HG03520 (cell line): ENCODE results near the gene TSEN2.
"Not testable (repeated sequence)": the region's sequence is repeated elsewhere in the genome, so short reads cannot be mapped to it uniquely, and the experiment has no call there.

ENCODE experiments used
- ATAC-seq: cut with Tn5 transposase; IDR thresholded peaks from one replicate; pipeline ENCODE4 v1.9.1; 2021; ENCODE audit warnings: mild to moderate bottlenecking, moderate library complexity; ENCODE audit not compliant: unreplicated experiment

The TSEN2 gene

DNA sequence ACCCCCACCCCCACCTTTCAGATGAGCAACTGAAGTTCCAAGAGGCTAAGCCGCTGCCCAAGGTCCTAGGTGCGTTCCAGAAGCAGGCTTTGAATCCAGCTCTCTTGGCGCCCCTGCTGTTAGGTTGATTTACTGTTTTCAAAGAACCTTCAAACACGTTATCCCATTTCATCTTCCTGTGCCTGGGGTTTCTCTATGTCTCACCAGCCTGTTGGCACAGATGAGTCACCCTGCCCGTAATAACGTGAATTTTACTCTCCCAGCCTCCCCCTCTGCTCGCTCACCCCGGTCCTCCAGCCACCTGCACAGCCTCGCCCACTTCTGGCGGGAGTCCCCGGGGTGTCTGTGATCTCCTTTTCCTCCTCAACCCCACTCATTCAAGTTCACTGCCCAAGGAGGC is 13.0 kb upstream of the TSEN2 start:
- ATAC-seq = no peak

GRCh38 chr3:12472000-12472610 is 12.2 kb upstream of the TSEN2 start:
- no peak for ATAC-seq

DNA sequence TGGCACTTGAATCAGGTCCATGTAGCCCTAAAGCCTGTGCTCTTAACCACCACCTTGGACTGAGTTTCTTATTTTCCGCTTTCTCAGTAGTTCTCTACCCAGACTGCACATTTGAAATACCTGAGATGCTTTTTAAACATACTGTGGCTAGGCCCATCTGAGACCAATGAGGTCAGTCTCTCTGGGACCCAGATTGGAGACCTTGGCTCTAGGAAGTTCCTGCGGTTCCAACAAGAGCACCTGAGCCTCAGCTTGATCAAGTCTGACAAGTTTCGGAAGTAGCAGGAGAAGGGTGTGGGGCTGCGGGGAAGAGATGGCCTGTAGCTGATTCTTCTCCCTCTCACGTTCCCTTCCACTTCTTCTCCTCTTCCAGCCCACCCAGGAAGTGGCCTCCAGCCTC is 11.5 kb upstream of the TSEN2 start:
- ATAC-seq = no peak

GRCh38 chr3:12473511-12473910 is 10.8 kb upstream of the TSEN2 start:
- ATAC-seq = no peak

- ATAC-seq = no peak
Observed at GRCh38 chr3:12476238-12476897, 7.9 kb upstream of the TSEN2 start.

DNA sequence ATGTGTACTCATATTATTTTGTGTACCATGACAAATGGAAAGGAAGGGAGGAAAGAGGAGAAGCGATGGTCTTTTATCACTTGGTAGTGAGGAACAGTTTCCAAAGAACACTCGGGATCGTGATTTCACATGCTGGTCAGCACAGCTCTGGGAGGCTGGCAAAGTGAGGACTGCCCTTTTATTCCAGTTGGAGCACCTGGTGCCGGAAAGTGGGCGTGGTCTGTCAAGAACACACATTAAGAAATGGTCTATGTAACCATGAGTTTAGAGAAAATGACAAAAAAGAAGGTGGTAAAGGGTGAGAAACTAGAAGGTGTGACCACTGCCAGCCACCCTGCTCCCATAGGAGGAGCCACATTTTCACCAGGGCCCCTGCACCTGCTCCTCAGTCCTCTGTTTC is 7.0 kb upstream of the TSEN2 start:
- ATAC-seq = no peak

DNA sequence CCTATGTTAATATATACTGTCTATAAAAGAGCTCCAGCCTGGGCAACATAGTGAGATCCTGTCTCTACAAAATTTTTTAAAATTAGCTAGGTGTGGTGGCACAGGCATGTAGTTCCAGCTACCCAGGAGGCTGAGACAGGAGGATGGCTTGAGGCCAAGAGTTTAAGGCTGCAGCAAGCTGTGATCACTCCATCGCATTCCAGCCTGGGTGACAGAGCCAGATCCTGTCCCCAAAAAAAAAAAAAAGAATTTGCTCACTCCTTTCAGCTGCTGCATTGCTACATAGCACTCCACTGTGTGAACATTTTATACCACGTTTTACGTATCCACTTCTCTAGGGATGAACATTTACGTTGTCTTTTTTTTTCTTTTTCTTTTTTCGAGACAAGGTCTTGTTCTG is 6.0 kb upstream of the TSEN2 start:
- ATAC-seq = no peak

DNA sequence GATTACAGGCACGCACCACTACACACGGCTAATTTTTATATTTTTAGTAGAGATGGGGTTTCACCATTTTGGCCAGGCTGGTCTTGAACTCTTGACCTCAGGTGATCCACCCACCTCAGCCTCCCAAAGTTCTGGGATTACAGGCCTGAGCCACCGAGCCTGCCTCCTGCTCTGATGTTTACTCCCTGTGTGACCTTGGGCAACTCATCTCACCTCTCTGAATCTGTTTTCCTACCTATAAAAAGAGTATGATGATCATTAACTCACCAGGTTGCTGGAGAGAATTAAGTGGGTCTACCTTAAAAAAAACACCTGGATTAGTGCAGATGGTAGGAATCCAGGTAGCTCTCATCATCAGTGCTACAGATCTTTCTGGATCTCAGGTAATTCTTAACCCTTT is 5.1 kb upstream of the TSEN2 start:
- ATAC-seq = not testable (repeated sequence)

- ATAC-seq = no peak
Observed at GRCh38 chr3:12479919-12480427, 4.3 kb upstream of the TSEN2 start.

- ATAC-seq = no peak
Observed at GRCh38 chr3:12483410-12483809, 870 bp upstream of the TSEN2 start.

DNA sequence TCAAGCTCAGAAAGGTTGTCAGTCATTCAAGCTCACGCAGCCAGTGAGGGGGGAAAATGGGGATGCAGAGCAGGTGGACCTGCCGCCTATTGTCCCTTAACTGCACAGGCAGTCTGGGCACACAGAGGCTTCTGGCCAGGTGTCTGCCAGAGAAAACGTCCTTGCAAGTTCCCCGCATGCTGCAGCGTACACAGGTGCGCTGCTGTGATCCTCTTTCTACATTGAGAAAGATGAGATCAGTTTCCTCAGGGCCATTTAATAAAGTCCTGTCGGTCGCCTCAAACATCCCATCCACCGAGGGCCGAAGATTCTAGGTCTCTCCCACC is 445 bp upstream of the TSEN2 start:
- no peak for ATAC-seq

DNA sequence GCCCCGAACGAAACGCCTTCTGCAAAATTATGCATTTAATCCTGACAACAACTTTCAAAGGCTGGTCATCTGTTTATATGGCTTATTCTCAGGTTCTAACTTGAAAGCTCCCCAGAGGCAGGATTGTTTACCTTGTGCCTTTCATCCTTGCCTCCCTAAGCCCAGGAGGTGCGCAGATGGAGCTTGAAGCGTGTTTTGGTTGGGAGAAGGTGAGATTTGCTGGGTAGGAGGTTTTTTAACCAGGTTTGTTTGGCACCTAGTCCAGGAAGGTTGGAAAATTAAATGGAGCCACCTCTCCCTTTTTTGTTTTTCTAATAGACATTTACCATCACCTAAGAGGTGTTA is 675 bp downstream of the TSEN2 start:
- no peak for ATAC-seq

- ATAC-seq = no peak
Observed at GRCh38 chr3:12486001-12486400, 1.7 kb downstream of the TSEN2 start.

DNA sequence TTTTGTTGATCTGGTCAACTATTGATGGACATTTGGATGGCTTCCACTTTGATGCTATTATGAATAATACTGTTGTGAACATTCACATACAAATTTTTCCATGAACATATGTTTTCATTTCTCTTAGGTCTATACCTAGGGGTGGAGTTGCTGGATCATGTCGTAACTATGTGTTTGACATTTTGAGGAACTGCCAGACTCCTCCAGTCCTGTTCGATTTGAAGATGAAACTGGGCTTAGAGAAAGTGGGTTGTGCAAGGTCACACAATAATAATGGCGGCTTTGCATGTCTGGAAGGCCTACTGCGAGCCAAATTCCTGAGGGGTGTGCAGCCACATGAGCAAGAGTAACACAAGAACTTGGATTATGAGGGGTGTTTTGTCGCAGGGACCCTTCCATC is 2.6 kb downstream of the TSEN2 start:
- ATAC-seq = no peak

DNA sequence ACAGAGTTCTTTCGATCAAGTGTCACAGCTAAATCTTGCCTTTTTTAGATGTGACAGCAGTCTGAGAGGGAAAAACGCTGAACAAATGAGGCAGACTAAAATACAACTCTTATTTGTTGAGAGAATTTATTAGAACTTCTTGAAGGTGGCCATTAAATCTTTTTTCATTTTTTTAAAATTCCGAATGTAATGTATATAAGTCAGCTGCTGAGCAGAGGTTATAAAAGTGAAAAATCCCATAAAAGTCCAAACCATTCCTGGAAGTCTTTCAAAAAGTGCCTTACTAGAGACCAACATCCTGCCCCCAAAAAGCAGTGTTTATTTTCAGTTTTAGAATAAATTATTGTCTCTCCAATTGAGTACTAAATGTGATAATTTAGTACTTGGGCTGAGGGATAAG is 3.1 kb downstream of the TSEN2 start:
- ATAC-seq = no peak

- ATAC-seq = no peak
Observed at GRCh38 chr3:12487786-12488185, 3.5 kb downstream of the TSEN2 start.

DNA sequence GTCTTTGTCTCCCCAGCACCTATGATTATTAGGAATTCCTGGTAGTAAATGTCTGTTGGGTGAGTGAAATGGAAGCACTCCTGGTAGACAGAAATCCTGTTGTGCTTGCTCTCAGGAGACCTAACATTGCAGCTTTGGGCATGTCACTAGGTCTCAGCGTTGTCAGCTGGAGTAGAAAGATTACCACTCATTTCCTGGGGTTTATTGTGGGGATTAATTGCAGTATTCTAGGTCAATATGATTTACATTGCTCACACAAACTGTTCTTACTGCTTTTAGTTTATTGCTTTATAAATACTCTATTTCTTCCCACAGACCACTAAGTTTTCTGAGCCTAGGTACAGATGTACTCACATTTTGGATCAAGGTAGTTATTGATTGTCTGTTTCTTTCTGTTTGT is 5.1 kb downstream of the TSEN2 start:
- no peak for ATAC-seq

DNA sequence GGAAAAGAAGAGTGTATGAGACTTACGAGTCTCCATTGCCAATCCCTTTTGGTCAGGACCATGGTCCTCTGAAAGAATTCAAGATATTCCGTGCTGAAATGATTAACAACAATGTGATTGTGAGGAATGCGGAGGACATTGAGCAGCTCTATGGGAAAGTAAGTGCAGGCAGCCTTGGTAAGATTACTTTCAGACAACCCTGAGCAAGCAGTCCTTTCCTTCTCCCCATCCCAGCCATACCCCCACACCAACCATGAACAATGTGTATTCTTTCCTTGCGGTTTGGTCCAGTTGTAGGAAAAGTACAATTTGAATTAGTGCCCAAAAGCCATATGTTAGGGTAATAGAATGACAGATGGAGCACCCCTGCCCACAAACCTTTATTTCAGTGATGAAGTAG is 5.6 kb downstream of the TSEN2 start:
- ATAC-seq = no peak

DNA sequence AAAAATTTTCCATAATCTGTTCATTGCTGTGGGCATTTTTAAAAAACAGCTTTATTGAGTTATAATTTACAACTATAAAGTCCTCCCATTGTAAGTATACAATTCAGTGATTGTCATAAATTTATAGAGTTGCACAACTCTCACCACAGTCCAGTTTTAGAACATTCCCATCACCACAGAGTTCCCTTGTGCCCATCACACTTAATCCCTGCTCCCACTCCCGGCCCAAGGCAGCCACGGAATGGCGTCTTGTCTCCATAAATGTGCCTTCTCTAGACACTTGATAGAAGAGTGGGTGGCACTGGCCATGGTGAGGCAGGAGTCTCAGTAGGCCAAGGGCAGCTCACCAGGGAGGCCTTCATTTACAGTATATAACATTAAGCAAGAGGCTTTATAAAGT is 6.3 kb downstream of the TSEN2 start:
- ATAC-seq = no peak

GRCh38 chr3:12495749-12496452 is 11.6 kb downstream of the TSEN2 start:
- no peak for ATAC-seq

DNA sequence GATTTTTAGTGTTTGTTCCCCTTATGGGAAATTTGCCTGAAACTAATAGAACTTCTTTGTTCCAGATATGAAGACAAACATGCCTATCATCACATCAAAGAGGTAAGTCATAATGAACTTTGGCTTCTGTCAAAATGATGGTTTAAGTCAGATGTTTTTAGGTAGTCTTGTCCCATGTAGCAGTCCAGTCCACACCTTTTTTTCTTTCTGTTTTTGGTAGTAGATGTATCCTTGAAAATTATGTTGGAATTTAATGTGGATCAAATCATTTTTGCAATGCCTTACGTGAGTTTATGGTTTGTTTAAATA is 12.1 kb downstream of the TSEN2 start:
- no peak for ATAC-seq

GRCh38 chr3:12499474-12499873 is 15.2 kb downstream of the TSEN2 start:
- ATAC-seq = no peak
